Measurements from ENCODE around the gene BMPR1B.

Gene BMPR1B

GRCh38 chr4:94757192-94758140, at the start of gene BMPR1B:
Gene BMPR1B, plus strand, starts transcription at chr4:94757955. Its CDS starts 346,470 bp downstream, at chr4:95104425.
- DNase-seq, result no peak

- no peak for DNase-seq
Observed at GRCh38 chr4:94711635-94712034, 46.1 kb upstream of the BMPR1B start.

DNA sequence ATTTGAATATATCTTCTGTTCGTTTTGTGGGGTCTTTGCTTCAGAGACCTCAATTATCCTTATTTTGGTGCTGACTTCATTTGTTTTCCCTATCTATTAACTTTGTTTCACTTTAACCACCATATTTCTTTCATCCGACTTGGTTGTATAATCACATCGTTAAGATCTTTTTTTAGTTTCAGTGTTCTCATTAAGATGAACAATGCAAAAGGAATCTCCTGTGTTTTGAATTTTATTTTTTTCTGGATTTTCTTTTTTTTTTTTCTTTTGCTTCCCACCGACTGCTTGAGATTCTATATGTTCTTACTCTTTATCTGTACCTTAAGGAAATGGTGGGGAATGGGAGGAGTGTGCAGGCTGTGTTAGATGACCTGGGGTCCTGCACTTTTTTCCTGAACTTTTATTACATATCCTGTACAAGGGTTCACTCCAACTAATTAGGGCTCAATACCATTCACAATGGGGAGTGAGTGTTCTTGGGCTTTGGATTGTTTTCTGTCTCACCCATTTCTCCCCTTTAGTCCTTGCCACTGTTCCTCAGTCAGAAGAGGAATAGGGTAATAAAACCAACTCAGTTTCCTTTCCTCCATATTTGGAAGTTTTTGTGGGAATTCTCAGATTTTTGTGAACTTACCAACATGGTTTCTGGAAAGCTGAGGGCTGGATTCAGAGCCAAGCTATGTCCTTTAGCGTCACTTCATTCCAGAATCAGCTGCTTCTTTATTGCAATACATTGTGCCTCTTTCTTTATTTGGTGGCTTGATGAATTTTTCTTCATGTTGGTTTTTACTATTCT, 43.2 kb upstream of the BMPR1B start:
- no peak for DNase-seq

DNA sequence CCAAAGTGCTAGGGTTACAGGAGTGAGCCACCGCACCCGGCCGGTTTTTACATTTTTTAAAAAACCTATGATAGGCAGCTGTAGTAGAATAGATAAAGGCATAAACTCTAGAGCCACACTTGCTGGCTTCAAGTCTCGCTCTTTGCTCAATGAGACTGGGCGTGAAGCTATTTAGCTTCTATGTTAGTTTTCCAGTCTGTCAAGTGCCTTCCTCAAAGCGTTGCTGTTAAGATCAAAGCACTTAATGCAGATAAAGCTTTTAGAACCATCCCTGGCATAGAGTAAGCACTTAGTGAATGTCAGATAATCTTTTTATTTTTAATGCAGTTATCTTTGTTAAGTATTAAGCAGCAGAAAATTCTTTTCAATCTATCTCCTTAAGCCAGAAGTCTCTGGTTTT, 42.0 kb upstream of the BMPR1B start:
- no peak for DNase-seq

DNA sequence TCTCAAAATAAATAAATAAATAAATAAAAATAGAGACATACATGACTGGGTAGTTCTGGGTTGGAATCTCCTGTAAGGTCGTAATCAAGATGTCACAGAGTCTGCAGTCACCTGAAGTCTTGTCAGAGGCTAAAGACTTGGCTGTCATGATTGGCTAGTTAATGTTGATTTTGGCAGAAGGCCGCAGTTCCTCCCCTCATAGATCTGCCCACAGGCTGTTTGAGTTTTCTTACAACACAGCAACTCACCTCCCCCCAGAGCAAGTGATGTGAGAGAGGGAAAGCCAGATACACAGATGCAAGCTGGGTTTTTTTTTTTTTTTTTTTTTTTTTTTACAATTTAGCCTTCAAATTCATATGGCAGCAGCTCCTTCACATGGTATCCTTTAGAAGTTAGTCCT, 36.4 kb upstream of the BMPR1B start:
- DNase-seq, result no peak

DNA sequence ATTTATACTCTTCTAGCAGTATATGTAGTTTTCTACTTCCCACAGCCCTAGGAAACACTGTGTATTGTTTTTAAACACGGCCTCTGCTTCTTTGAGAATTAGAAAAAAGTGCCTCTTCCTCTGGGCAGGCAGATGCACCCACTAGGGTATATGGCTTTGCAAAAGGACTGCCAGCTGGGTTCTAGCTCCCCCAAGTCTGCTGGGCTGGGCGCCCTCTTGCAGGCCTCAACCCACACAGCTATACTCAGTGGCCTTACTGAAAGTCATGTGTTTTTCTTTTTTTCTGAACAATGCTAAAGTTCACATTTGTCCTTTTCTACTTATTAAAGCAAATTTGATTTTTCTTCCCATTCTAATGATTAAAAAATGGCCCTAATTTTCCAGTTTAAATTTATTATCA, 35.5 kb upstream of the BMPR1B start:
- DNase-seq, result no peak

- no peak for DNase-seq
Observed at GRCh38 chr4:94722748-94723147, 35.0 kb upstream of the BMPR1B start.

- DNase-seq, result no peak
Observed at GRCh38 chr4:94724016-94724790, 33.6 kb upstream of the BMPR1B start.

GRCh38 chr4:94726524-94727123, 31.1 kb upstream of the BMPR1B start:
- DNase-seq, result no peak

- DNase-seq, result no peak
Observed at GRCh38 chr4:94728056-94728766, 29.5 kb upstream of the BMPR1B start.

DNA sequence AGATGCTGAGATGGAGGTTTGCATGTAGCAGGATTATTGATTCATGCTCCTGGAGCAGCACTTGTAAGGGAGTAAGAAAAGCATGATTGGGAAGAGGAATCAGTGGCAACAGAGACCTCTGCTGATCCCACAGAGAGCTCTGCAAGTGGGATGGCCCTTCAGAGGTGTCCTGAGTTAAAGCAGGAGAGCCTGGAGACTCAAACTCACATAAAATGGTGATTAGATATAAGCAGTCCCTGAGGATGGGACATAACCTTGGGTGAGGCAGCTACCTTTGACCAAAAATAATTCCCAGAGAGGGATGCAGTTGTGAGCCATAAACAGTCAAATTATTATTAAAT, 25.4 kb upstream of the BMPR1B start:
- DNase-seq, result no peak

- no peak for DNase-seq
Observed at GRCh38 chr4:94739741-94740140, 18.0 kb upstream of the BMPR1B start.

- DNase-seq, result no peak
Observed at GRCh38 chr4:94741304-94741703, 16.5 kb upstream of the BMPR1B start.

GRCh38 chr4:94743838-94744237, 13.9 kb upstream of the BMPR1B start:
- no peak for DNase-seq

GRCh38 chr4:94744850-94745249, 12.9 kb upstream of the BMPR1B start:
- DNase-seq, result no peak

DNA sequence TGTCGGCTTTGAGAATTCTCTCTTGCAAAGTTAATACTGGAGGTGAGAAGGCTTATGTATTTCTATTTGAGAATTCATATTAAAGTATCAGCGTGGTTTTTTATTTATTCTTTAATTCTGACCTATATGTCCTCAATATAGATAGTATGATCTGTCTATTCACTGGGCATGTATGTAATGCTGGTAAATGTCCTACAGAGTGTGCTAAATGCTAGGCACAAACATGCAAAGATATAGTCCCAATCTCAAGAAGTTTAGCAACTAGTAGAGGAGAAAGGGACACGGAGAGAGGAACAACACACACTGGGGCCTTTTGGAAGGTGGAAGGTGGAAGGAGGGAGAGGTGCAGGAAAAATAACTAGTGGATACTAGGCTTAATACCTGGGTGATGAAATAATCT, 11.0 kb upstream of the BMPR1B start:
- DNase-seq, result no peak

- no peak for DNase-seq
Observed at GRCh38 chr4:94758141-94758699, 465 bp downstream of the BMPR1B start.

DNA sequence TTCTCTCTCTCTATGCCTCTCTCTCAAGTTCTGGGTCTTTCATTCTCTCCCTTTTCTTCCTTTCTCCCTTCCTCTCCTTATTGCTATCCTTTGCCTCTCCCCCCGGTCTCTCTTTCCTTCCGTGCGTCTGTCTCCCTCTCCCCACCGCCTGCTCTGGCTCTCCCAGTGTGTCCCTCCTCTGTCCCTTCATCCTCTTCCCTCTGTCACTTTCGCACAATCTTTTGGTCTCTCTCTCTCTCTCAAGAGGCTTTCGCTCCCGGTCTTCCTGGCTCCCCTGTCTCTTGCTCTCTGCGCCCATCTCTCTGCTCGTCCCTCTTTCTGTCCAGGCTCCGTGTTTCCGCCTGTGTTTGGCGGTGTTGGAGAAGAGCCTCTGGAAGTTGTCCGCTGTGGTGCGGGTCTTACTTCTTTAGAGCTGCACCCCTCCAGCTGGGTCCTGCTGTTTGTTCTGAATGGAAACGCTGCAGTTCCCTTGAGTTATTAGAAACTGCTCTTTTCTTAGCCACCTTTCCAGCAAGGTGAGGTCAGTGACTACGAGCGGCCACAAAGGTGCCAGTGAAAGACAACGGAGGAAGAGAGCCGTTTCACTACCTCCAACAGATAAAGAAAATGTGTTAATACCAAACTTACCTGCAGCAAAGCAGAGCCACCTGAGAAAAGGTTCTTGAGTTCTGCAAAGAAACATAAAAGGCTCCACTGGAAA, 1.1 kb downstream of the BMPR1B start:
- no peak for DNase-seq

DNA sequence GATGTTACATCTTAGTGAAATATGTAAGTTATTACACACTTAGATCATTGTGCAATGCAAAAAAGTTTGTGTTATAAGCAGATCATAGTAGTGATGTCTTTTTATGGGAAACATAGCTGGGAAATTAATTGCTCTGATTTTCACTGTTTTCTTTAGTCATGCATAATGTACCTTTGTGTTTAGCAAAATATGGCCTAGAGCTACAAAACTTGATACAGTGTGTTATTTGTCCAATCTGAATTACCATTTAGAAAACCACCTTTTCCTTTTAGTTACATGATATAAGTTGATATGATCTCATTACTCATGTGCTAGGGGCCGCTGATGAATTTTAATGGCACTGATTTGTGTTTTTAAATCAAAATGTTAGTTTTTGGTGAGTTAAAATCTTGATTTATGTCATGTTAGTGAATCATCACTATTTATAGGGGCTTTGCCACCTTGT, 2.0 kb downstream of the BMPR1B start:
- no peak for DNase-seq

- DNase-seq, result no peak
Observed at GRCh38 chr4:94762326-94762725, 4.6 kb downstream of the BMPR1B start.

DNA sequence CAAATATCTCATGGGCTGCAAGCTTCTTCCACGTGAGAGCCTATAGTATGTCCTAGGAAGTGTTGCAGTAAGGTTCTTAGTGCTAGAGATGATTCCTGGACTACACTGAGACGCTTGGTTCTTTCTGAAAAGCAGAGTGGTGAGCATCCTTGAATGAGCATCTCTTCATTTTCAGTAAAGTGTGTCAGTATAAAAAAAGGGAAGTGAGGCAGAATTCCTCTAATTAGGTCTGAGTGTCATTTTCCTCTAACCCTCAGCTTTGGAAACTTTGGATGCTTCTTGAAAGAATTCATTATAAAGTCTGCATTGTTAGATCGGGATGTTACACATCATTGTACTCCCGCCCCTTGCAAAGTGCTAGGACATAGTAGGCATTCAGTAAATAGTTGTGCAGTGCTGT, 5.2 kb downstream of the BMPR1B start:
- DNase-seq, result no peak

Data from GDM1 (cell line).